GDM1 (cell line): ENCODE measurements around the gene STK26.
"Not testable (repeated sequence)": the region's sequence is repeated elsewhere in the genome, so short reads cannot be mapped to it uniquely, and the experiment has no call there.

Experiments
- DNase-seq: peaks from one replicate; lab custom pipeline; 2025; lab: John Stamatoyannopoulos, UW

Gene STK26

DNA sequence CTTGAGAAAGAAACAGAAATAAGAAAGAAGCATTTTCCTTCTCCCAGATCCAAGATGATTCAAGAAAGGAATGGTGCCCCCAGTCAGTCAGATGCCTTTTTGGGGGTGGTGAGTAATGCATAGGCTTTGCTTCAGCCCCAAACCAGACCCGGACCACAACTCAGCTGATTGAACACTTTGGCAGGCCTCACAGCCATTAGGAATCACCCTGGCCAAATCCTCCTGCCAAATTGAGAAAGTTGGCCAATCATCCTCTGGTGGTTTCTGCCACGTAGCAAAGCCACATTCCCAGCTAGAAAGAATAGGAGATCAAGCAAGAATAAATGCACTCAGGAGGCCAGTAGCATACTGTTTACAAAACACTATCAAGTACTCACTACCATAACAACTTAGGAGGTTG lies 71.1 kb downstream of the STK26 start:
- no peak for DNase-seq

DNA sequence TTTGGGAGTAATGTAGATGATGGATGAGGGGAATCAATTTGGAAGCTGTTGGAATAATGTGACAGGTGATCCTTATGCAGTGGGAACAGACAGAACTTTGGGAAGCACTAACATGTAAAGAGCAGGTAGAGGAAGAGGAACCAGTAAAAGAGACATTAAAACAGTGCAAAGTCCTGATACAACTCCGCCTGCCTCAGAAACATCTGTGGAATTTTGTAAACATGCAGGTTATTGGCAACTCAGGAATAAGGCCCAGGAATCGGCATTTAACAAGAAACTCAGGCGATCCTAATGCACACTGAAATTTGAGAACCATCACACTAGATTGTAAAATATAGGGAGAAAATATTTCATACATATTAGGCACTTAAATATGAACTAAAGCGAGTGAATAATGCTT lies 75.6 kb downstream of the STK26 start:
- DNase-seq, result not testable (repeated sequence)

GRCh38 chrX:132101206-132101605 lies 78.1 kb downstream of the STK26 start:
- DNase-seq, result no peak

- DNase-seq, result no peak
These were observed 78.7 kb downstream of the STK26 start for GRCh38 chrX:132101799-132102198.

GRCh38 chrX:132107291-132107690 lies 84.2 kb downstream of the STK26 start:
- no peak for DNase-seq

GRCh38 chrX:132114607-132115006 lies 91.5 kb downstream of the STK26 start:
- no peak for DNase-seq

GRCh38 chrX:132115792-132116191 lies 92.7 kb downstream of the STK26 start:
- DNase-seq, result no peak

DNA sequence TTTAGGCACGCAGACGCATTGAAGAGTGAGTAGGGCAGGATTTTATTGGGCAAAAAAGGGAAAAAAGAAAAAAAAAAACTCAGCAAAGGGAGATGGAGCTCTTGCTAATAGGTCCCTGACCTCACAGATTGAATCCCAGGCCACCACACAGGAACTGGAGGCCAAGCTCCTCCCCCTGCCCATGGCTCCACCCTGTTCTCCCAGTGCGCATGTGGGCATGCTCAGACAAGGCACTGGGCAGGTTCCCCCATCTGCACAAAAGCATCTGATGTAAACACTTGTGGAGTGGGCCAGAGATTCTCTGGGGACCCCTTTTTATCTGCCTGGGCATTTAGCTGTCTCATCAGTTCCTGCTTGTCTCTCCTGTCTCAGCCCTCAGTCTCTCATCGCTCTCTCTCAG lies 95.3 kb downstream of the STK26 start:
- DNase-seq, result no peak

DNA sequence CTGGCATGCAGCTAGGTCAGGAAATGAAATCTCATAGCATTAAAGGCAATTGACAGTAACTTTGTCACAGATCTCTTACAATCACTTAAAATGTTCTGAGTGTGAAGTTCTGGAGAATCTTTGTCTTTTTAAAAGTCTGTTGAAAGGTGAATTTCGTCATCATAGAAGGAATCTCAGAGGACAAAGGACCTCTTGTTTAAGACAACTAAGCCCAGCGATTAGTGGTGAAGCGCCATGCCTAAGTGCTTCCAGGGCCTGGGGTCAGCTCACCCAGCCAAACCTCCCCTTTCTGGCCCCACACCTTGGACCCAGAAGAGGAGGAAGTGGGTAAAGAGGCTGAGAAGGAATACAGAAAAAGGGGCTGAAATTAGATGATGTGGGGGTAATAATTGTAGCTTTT lies 96.2 kb downstream of the STK26 start:
- no peak for DNase-seq

GRCh38 chrX:132119821-132120515 lies 96.9 kb downstream of the STK26 start:
- no peak for DNase-seq

GRCh38 chrX:132120913-132121312 lies 97.8 kb downstream of the STK26 start:
- no peak for DNase-seq
